ENCODE measurements around the gene CCDC24.

- TF ChIP-seq CTCF (IDR thresholded peaks at IDR 0.05) = no peak
- no peak for TF ChIP-seq POLR2A (IDR thresholded peaks at IDR 0.05)
Observed at GRCh38 chr1:43978551-43979260, 12.7 kb upstream of the CCDC24 start, which contains the start of gene B4GALT2.

Data from Peyer's patch (tissue), 4 donors.